ENCODE measurements around the gene ZFHX3. TPM values are rescaled to one million over a fixed set of nuclear protein-coding genes. Genes with fewer than 3 reads are reported as not detected.

The ZFHX3 gene
- total and polyA plus RNA-seq, 2 of the 8 experiments (the other 6 are each of a cell fraction or from before 2014, with no cell fraction given): 0.08 to 0.99 TPM

- no peak for TF ChIP-seq SIX5 (IDR thresholded peaks at IDR 0.05; ENCODE audit: low read depth, low read length)
- TF ChIP-seq SP1 (IDR thresholded peaks at IDR 0.05; ENCODE audit: low read depth, low read length): no peak
- TF ChIP-seq POLR2A (IDR thresholded peaks at IDR 0.05; ENCODE audit: control extremely low read depth in 1 of 2, low read depth in 2 of 2, low read length in 2 of 2): no peak
- no peak for TF ChIP-seq ATF3 (IDR thresholded peaks at IDR 0.05; ENCODE audit: insufficient read depth, low read depth, low read length)
- TF ChIP-seq KDM4A (IDR thresholded peaks at IDR 0.05; ENCODE audit: low read depth, low read length, severe bottlenecking): no peak
- no peak for TF ChIP-seq RBBP5 (IDR thresholded peaks at IDR 0.05; ENCODE audit: borderline replicate concordance, low read depth, low read length)
- TF ChIP-seq CTCF (IDR thresholded peaks at IDR 0.05; ENCODE audit: control extremely low read depth in 1 of 3, insufficient read depth in 1 of 3, low read depth in 1 of 3, low read length in 3 of 3): no peak
These were observed 174.1 kb downstream of the ZFHX3 start (continued) for GRCh38 chr16:72873853-72874252.
